ENCODE results near the gene EFNB2.

The EFNB2 gene

DNA sequence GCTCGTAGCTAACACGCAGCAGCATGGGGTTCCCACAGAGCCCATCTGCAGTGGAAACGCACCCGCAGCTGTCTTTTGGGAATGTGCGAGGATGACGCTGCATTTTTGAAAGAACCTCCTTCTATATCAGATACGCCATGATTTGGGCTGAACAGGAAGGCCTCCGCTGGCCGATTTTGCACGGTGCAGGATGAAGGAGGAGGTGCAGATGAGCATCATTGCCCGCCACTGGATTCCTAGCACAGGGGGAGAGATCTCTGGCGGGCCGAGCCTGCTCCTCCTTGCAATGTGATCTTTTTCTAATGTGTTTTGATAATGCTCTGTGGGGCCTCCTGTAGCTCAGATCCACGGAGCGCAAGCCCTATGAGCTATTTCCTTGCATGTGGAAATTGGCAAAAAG lies 55.5 kb downstream of the EFNB2 start:
- DNase-seq = no peak

DNA sequence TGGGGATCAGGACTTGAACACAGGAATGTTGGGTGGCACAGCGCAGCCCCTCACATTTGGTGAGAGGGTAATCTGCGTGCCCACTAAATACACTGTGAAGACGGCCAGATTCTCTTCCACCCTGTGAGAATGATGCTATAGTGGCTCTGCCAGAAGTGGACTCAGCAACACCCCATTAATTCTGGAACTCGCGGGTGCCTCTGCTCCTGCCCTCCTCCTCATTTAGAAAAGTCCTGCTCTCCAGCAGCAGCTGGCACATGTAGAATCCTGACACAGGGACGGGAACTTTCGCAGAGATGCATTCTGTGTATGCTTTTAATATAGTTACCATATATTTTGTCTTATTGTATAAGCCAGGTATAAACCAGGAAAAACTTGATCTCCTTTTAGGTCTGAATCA lies 57.3 kb downstream of the EFNB2 start:
- no peak for DNase-seq

DNA sequence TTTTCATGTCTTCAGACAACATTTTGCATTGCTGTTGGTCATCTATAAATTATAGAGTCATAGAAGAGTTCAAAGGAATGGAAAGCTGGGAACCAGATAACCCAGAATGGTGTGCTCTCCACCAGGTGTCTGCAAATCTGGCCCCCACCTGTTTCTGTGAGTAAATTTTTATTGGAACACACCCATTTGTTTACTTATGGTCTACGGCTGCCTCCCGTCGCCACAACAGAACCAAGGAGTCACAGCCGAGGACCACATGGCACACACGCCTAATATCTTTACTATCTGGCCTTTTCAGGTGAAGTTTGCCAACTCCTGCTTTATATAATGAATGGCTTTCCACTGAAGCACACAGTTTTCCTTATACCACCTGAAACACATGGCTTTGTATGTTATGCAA lies 58.2 kb downstream of the EFNB2 start:
- no peak for DNase-seq

DNA sequence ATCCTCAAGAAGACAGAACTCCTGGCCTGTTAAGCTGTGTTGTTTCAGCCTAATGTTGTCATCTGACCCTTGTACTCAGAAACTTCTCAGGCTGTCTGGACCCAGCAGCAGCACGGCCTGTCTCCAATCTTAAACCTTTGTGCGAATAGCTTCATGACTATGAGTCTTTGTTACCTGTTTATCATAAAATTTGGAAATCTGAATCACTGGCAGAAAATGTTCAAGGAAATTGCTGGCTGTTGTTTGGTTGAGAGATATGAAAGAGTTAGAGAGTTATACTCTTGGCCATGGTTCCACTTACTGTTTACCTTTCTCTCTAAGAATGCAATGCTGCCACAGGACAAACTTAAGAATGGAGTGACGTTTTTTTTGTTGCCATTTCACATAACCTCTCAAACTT lies 59.6 kb downstream of the EFNB2 start:
- DNase-seq = no peak

DNA sequence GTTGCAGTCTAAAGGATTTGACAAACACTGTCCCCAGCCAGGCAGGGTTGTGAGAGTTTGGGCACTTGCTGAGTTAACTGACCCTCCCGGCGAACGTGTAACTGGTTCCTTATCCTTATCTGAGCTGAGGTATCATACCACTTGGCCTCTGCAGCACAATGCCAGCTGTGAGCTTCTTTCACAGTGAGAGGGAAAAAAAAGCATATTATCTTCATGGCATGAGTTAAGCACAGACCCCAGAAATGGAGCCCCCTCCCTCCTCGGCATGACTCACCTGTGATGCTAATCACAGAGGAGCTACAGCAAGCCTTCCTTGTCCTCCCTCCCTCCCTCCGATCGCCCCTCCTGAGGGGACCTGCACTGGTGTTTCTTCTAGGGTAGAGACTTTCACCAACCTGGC lies 60.5 kb downstream of the EFNB2 start:
- no peak for DNase-seq

DNA sequence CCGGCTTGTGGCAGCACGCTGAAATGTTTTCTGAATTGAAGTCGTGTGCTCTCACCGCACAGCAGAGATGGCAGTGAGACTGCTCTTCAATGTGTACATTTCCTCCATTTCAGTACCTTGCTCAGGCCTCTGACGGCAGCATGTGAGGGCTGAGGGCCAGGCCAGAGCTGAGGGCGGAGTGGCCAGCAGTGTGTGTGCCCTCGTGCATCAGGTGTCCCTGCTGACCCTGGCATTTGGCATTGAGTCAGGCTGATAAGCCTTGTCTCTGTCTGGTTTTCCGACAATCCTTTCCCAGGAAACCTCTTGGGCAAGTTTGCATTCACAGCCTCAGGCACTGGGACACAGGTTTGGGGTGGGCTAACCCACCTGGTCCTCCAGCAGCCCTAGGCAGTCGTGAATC lies 62.3 kb downstream of the EFNB2 start:
- no peak for DNase-seq

DNA sequence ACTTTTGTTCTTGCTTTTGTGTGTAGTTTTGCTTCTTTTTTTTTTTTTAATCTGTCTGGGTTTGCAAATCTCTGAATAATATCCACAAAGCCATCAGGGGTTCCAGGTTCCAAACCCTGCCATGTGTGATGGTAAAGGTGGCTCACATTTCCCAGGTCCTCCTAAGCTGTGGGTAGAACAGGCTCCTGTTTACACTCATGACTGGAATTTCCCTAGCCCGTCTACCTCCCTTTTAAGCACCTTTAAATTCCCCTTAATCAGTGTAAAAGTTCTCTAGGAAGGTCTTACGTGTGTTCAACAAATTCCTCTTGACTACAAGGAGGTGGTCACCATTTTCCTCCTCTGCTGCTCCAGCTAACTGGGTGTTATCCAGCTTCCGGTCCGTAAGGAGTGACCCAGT lies 62.8 kb downstream of the EFNB2 start:
- DNase-seq = no peak

DNA sequence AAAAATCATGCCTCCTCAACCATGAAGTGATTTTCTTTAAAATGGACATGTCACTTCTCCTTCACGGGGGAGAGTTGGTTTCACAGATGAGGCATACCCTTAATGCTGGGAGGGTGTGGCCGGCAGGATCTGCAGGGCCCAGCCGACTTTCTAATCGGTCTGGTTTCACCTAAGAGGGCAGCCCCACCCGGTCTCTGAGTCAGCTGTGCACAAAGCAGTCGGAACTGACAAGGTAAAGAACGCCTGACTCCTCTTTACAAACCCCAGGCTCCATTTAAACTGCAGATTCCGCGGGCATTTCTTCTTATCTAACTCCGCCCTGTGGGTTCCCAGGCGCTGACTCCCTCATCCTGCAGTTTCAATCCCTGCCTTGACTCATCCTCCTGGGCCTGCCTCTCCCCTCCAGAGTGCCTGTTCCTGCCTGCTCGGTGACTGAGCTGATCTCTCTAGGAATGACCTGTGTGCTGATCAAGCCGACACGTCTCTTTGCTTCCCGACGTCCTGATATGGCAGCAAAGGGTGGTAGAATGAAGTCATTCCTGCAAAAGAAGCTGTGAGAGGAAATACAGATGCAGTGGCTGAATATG lies 63.4 kb downstream of the EFNB2 start:
- DNase-seq = no peak

DNA sequence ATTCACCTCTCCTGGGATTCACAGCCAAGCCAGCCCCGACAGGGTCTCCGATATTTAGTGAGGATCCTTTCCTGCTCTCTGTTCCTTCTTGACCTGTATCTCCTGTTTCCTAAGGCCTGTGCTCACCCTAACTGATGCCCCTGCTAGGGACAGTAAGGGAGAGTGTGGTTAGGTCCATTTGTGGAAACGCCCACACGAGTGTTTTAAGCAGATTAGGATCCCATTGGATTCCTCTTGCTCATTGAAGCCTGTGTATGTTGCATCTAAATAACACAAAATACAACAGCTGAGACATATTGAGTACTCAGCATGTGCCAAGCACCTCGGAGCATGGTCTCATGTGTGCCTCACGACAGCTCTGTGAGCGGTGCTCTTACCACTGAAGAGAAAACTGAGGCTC lies 64.9 kb downstream of the EFNB2 start:
- no peak for DNase-seq

DNA sequence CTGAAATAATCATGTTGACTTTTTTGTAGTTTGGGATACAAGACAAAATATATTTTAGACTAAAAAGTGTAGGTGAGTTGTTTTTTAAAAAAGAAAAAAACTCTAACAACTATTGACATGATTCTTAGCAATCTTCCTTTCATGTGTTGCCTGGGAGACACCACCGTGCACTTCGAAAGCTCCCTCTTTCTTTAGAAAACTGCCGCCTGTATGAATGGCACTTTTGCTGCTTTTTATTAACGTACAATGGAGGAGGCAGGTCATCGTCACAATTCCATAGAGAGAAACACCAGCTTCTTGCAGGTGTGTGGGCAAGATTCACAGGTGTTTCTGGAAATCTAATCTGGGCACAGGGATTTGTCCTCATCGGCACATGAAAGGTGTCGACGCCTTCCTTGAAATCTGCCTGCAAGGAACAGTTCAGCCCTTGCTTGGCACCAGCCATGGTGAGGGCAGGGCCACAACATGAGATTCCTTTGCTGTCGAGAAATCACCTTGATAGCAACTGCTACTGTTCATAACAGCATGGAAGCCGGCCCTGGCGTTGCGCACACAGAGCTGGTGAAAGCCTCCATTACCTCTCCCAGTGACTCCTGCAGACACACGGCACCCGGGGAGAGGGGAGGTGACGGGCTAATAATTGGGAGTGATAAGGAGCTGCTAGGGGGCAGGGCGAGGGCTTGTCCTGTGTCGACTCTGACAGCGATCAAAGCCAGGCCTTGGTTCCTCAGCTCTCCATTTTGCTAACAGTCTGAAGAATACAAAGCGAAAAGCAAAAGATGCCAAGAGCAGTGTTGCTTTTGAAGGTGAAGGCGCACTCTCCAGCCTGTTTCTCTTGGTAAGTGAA lies 66.5 kb downstream of the EFNB2 start:
- DNase-seq = no peak

DNA sequence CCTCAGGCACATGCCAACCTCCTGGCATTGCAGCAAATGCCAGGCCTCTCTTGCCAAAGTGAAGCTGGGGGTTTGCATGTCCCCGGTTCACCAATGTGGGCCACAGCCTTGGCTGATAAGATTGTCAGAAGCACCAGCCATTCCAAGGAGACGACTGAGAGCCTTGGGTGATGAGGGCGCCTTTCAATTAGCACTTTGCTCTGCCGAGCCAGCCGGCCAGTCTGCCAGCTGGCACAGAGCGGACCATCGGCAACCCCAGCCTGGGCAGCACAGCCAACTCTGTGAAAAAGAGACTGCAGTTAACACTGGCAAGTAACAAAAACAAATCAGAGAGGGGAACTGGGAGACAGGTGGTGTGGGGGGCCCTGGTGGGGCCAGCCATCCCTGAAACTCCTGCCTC lies 67.3 kb downstream of the EFNB2 start:
- DNase-seq = no peak

DNA sequence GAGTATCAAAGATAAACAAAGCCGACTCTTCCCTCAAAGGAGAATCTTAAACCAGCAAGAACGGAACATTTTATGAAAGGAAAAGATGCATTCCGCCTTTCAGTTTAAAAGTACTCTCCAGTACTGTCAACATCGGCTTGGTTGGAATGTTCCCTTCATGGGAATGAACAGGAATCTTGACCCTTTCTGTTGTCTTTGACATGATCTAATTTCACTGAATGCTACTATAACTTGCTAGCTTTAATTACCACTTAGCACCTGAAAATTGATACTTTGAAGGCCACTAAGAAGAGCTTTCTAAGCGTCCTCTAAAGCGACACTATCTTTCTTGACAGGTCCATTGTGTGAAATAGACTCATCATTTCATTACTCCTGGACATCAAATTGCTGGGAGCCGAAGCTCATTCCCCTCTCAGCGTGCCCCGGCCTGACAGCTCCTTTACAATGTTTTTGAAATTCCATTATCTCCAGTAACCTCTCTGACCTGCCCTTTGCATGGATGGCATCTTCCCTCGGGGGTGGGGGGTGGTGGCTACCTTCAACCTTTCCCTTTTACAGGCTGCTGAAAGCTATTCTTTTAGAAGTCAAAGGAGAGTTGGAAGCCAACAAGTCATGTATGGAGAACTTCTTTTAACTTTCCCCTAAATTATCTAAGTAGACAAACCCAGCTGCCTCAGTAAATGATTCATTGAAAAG lies 67.9 kb downstream of the EFNB2 start:
- no peak for DNase-seq

DNA sequence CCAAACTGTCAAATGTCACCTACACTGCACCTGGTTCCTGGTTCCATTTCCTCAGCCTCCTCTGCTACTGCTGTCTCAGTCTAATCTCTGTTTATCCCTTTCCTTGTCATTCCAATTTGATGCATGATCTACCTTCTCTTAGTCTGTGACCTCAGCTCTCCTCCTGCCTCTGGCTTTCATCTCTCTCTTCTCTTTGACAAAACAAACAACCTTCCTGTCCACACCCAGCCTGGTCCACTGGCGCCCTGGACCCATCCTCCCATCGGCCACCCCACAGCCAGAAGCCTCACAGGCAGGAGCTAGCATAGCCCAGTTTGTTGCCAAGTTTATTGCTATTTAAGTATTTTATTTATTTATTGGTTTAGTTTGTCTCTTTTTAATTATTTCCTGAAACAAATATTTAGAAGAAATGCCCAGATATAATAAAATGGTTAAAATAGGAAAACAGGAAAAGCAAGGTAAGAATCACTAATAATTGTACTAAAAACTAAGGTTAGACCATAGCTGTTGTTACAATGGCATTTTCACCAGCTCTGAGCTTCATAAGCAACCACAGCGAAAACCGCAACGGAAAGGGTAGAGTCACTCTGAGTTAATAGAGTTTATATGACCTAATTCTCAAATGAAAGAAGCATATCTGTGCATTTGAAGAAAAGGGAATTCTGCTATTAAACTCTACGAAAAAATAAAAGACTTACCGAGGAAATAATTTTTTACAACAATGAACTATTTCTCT lies 68.6 kb downstream of the EFNB2 start:
- no peak for DNase-seq

DNA sequence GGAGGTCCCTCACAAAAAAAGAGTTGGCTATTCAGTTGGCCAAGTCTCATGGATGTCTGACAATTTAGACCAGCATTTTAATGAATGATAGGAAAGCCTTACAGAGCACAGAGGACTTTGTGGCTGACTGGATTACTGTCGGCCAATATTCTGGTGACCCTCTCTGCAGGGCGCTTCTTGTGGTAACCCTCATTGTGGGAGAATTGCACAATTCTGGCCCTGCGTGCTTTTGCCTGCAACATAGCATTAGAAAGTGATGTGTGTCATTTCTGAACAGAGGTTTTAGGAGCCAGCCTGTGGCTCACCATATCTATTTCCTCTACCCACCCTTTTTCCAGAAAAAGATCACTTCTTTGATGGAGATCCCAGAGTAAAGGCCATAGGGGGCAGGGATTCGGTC lies 71.4 kb downstream of the EFNB2 start:
- DNase-seq = no peak

DNA sequence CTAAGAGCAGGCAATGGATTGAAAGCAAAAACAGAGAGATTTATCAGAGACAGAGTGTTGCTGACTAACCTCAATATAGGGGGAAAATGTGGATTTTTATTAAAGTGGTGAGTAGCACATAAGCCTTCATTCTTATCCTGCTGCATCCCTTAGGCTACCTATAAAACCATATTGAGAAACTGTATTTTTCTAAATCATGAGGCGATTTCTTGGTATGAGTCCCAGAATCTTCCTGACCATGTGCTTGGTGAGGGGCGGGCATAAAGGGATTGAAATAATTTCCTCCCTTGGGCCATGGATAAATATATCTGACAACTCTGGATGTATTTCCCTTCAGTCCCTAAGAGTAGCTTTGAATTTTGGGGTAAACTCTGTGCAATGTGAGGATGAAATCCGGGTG lies 72.8 kb downstream of the EFNB2 start:
- no peak for DNase-seq

DNA sequence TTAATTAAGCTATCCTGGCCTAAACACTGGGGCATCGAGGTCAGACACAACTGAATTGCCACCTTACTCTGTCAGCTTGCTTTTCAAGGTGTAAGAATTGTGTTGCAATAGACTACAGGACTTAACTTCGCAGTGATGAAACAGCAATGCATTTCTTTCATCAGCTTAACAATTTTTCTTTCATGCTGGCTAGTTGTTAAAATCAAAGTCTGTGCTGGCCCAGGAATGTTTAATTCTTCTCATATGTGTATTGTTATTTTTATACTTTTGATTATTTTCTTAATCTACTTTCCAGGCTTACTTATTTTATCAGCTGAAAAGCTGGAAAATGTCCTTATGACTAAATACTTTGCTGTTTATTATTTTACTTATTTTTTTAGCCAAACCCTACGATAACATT lies 79.7 kb downstream of the EFNB2 start:
- no peak for DNase-seq

DNA sequence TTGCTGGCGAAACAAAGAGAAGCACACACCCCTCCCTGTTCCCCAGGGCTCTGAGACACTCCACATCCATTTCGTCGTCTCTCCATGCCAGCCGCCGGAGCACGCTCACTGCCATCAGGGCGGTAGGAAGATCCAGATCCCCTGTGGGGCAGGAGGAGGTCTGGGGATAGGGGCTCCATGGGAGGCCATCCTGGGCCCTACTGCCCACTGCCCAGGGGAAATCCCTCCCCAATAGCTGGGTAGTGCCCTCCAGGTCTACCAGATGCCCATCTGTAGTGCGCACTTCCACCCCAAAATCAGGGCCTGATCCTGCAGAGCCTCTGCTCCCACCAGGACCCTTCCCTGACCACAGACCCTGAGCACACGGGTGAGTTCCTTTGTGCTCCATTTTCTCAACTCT lies 80.3 kb downstream of the EFNB2 start:
- no peak for DNase-seq

DNA sequence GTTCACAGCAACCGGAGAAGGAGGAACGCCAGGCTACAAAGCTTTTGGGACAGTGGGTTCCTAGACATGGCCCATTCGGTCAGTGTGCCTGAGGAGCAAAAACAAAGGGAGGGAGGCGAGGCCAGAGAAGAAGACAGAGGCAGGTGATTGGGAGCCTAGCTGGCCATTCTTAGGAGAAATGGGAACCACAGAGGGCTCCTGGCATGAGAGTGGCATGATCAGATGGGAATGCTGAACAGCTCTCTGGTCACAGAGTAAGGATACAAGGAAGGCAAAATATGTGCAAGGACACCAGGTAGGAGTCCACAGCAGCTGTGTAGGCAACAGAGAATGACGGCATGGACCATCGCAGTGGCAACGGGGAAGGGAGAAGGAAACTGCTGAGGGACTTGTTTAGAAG lies 82.4 kb downstream of the EFNB2 start:
- no peak for DNase-seq

DNA sequence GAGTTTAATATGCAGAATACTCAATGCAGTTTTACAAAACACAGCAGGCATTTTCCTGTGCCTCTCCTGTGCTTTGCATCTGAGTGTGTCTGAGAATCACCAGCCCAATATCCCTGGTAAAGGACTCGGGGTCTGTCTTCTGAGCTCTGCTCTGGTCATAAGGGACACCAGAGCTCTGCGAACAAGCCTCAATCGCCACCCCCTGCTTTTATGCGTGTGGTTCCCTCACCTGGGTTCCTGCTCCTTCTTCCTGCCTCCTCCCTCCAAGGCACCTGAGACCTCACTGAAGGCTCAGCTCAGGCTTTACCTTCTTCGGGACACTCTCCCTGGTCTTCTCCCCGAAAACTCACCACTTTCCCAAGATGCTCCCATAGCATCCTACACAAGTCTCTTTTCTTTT lies 84.5 kb downstream of the EFNB2 start:
- no peak for DNase-seq

DNA sequence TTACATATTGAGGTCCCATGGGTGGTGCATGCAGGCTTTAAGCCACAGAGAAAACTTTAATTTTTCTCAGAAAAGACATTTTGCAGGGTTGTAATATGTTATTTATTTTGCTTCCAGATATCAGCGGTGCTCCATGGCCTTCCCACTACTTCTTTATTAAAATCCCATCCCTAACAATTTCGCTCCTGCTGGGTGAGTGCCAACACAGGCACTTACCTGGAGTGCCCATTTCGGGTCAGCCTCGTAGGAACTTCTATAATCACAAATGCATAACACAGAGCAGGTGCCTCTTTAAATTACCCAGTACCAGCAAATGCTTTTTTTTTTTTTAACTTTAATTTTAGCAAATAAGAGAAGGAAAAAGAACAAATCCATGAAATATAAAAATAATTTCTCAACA lies 86.4 kb downstream of the EFNB2 start:
- DNase-seq = no peak

DNA sequence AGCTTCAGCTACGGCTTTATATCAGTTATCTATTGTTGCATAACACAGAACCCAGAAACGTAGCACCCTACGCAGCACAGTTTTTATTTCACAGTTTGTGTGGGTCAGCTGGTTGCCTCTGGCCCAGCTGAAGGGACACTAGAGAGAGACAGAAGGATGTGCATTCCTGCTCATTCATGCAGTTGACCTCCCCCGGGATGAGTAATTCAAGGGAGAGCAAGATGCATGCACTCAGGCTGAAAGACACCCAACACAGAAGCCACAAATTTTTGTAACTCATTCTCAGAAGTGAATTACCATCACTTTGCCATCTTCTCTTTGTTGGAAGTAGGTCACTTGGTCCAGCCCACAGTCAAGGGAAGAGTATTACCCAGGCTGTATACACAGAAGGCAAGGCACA lies 89.5 kb downstream of the EFNB2 start:
- DNase-seq = no peak

DNA sequence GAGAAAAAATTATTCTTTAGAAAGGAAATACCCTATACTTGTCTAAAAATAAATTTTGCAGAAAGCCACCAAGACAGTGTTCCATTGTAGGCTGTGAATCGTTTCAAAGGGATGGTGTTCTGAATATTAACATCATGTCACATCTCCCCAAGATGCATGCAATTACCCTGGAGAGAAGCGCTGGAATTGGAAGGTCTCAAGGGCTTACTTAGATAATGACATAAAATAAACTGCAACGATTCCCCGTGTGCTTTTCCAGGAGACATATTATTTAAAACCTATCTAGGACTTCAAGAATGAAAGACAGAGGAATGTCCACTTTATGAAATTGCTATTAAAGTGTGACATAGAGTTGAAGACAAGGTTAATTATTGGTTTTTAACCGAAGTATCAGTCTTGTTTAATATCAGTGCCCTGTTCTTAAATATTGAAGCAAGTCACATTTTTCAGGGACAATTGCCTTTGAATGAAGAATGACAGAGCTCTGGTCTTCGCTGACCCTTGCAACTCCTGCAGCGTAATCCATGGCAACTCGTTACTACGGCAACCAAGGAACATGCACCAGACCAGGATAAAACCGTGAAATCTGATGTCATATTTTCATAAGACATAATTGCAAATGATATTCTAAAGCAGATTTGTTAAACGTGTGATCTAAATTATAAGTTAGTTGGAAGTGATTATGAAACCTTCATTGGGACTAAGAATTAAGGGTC lies 91.7 kb downstream of the EFNB2 start:
- no peak for DNase-seq

DNA sequence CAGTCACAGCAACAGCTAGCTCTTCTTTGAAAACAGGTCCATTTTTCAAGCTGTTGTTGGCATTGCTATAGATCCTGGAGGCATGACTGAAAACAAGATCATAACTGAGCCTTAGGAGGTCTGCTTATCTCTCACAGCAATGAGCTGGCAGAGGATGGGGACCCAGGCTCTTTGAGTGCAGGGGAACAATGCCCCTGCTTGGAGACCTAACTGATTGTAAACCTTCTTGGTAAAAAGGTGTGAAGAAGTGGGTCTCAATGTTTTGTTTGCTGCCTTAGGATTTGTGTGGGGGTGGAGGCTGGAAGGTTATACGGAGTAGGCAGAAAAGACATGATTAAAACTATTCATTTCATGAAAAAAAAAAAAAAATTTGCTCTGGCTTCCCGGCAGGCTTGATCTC lies 94.6 kb downstream of the EFNB2 start:
- DNase-seq = no peak
